Measurements from ENCODE around the gene MESP2. TPM values are rescaled to one million over a fixed set of nuclear protein-coding genes. Genes with fewer than 3 reads are reported as not detected.

The MESP2 gene
- total and polyA plus RNA-seq, 2 of the 13 experiments (the other 11 are each of a cell fraction or from before 2014, with no cell fraction given) = not detected

DNA sequence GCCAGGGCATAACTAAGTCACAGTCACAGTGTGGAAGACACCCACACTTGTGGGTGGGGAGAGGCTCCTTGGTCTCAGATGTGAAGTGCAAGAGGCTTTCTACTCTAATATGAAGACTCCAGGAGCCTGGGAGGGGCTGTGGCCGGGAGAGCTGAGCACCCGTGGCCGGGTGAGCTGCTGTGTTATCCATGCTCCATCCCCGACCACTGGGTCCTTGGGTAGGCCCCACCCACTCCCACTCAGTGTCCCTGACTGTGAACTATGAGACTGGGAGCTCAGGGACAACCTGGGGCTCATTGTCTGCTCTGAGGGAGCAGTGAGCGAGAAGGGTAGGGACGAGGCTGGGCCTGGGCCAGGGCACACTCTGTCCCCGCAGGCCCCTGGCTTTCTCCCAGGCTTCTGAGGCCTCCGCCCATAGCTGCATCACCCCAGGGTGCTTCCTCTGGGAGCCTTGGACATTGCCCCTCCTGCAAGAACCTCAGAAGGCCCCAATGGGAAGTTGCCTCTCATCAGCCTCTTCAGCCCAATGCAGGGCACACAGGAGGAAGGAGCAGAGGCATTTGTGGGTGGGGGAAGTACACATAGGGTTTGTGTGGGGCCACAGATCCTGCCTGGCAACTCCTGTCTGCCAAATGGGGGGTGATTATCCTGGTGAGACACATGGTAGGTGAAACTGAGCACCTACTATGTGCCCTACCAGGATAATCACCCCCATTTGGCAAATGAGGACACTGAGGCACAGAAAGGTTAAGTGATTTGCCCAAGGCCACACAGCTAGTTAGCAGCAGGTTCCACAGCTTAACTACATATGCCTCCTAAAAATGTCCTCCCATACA lies 36.1 kb downstream of the MESP2 start (continued):
- TF ChIP-seq, protein P1, sequence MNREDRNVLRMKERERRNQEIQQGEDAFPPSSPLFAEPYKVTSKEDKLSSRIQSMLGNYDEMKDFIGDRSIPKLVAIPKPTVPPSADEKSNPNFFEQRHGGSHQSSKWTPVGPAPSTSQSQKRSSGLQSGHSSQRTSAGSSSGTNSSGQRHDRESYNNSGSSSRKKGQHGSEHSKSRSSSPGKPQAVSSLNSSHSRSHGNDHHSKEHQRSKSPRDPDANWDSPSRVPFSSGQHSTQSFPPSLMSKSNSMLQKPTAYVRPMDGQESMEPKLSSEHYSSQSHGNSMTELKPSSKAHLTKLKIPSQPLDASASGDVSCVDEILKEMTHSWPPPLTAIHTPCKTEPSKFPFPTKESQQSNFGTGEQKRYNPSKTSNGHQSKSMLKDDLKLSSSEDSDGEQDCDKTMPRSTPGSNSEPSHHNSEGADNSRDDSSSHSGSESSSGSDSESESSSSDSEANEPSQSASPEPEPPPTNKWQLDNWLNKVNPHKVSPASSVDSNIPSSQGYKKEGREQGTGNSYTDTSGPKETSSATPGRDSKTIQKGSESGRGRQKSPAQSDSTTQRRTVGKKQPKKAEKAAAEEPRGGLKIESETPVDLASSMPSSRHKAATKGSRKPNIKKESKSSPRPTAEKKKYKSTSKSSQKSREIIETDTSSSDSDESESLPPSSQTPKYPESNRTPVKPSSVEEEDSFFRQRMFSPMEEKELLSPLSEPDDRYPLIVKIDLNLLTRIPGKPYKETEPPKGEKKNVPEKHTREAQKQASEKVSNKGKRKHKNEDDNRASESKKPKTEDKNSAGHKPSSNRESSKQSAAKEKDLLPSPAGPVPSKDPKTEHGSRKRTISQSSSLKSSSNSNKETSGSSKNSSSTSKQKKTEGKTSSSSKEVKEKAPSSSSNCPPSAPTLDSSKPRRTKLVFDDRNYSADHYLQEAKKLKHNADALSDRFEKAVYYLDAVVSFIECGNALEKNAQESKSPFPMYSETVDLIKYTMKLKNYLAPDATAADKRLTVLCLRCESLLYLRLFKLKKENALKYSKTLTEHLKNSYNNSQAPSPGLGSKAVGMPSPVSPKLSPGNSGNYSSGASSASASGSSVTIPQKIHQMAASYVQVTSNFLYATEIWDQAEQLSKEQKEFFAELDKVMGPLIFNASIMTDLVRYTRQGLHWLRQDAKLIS (CRISPR knock-in tag; IDR thresholded peaks at IDR 0.05) = 0 out of 2 replicates have a peak, but pooled peaks have one; percentile 37
- TF ChIP-seq STAG1 (CRISPR knock-in tag; IDR thresholded peaks at IDR 0.05) (no peak), ZNF614 (CRISPR knock-in tag; IDR thresholded peaks at IDR 0.05; ENCODE audit: borderline replicate concordance) (peak; percentile 57; the same call in 1 of the 2 replicates), HNF4A (CRISPR knock-in tag; IDR thresholded peaks at IDR 0.05) (peak; percentile 84), ZNF737 (CRISPR knock-in tag; IDR thresholded peaks at IDR 0.05; ENCODE audit: borderline replicate concordance) (no peak), TOE1 (CRISPR knock-in tag; IDR thresholded peaks at IDR 0.05) (no peak), ZNF558 (CRISPR knock-in tag; IDR thresholded peaks at IDR 0.05; ENCODE audit: borderline replicate concordance) (peak; percentile 58; the same call in 1 of the 2 replicates), PAWR (CRISPR knock-in tag; IDR thresholded peaks at IDR 0.05; ENCODE audit: borderline replicate concordance) (no peak), SRY (CRISPR knock-in tag; IDR thresholded peaks at IDR 0.05) (no peak), ADNP (CRISPR knock-in tag; IDR thresholded peaks at IDR 0.05) (no peak), GZF1 (CRISPR knock-in tag; IDR thresholded peaks at IDR 0.05) (no peak), ZNF30 (CRISPR knock-in tag; IDR thresholded peaks at IDR 0.05) (no peak), ZNF891 (CRISPR knock-in tag; IDR thresholded peaks at IDR 0.05) (0 out of 2 replicates have a peak, but pooled peaks have one; percentile 57), MEIS2 (CRISPR knock-in tag; IDR thresholded peaks at IDR 0.05) (no peak), KDM5B (CRISPR knock-in tag; IDR thresholded peaks at IDR 0.05; ENCODE audit: borderline replicate concordance) (peak; percentile 63; the same call in 1 of the 2 replicates), FOXJ3 (CRISPR knock-in tag; IDR thresholded peaks at IDR 0.05; ENCODE audit: borderline replicate concordance) (no peak), ELF1 (CRISPR knock-in tag; IDR thresholded peaks at IDR 0.05) (peak; percentile 34; the same call in 1 of the 2 replicates), ZNF138 (CRISPR knock-in tag; IDR thresholded peaks at IDR 0.05; ENCODE audit: low read depth) (no peak), ZNF839 (CRISPR knock-in tag; IDR thresholded peaks at IDR 0.05; ENCODE audit: borderline replicate concordance) (peak; percentile 70; the same call in 1 of the 2 replicates), CHD4 (IDR thresholded peaks at IDR 0.05; ENCODE audit: borderline replicate concordance, low read length) (no peak), SCMH1 (CRISPR knock-in tag; IDR thresholded peaks at IDR 0.05; ENCODE audit: borderline replicate concordance) (no peak), CBFB (CRISPR knock-in tag; IDR thresholded peaks at IDR 0.05) (no peak), ZNF10 (CRISPR knock-in tag; IDR thresholded peaks at IDR 0.05; ENCODE audit: borderline replicate concordance, low read depth) (no peak)
- TF ChIP-seq, protein P2, sequence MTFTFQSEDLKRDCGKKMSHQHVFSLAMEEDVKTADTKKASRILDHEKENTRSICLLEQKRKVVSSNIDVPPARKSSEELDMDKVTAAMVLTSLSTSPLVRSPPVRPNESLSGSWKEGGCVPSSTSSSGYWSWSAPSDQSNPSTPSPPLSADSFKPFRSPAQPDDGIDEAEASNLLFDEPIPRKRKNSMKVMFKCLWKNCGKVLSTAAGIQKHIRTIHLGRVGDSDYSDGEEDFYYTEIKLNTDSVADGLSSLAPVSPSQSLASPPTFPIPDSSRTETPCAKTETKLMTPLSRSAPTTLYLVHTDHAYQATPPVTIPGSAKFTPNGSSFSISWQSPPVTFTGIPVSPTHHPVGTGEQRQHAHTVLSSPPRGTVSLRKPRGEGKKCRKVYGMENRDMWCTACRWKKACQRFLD (CRISPR knock-in tag; IDR thresholded peaks at IDR 0.05; ENCODE audit: borderline replicate concordance) = no peak
